Vagina (tissue), 2 donors: ENCODE results near the gene KLLN. TPM values are rescaled to one million over a fixed set of nuclear protein-coding genes. Genes with fewer than 3 reads are reported as not detected.

Experiments
- DNase-seq, 2 donors: peaks; one replicate each; pipeline ENCODE4 v3.0.0-alpha.2; 2017; ENCODE audit errors: extremely low spot score in 2 of 2
- H3K27ac ChIP-seq: fragments of 200-600 bp; sonication (generic); one replicate; pipeline ENCODE4 v1.5.1; 2019
- H3K27me3 ChIP-seq: fragments of 200-600 bp; sonication (generic); one replicate; pipeline ENCODE4 v1.5.1; 2019
- H3K36me3 ChIP-seq, 2 donors: fragments of 200-600 bp; sonication (generic); one replicate each; pipeline ENCODE4 v1.5.1; 2017 to 2019
- H3K4me1 ChIP-seq: fragments of 200-600 bp; sonication (generic); one replicate; pipeline ENCODE4 v1.5.1; 2019
- H3K4me3 ChIP-seq, 2 donors: fragments of 200-600 bp; sonication (generic); 1 replicate in 1 of 2; 2 replicates in 1 of 2; pipeline ENCODE4 v1.5.1; 2016 to 2019
- H3K9me3 ChIP-seq: fragments of 200-600 bp; sonication (generic); one replicate; pipeline ENCODE4 v1.5.1; 2019
- CTCF ChIP-seq, 3 experiments: fragments of 450-650 bp in 2 of 3; fragments of 200-600 bp in 1 of 3; sonication (generic) in 1 of 3; IDR thresholded peaks; one replicate each; pipeline ENCODE4 v1.5.1; 2017 to 2019; ENCODE audit warnings: antibody characterized with exemption in 3 of 3, mild to moderate bottlenecking in 2 of 3, moderate library complexity in 2 of 3
- POLR2A ChIP-seq, 2 donors: fragments of 450-650 bp; IDR thresholded peaks; one replicate each; pipeline ENCODE4 v1.6.1; 2017; ENCODE audit warnings: antibody characterized with exemption in 2 of 2, mild to moderate bottlenecking in 2 of 2, moderate library complexity in 2 of 2
- POLR2AphosphoS5 ChIP-seq, 2 donors: sonication (generic); formaldehyde crosslinking; IDR thresholded peaks; one replicate each; pipeline ENCODE4 v1.9.0; 2017; ENCODE audit warnings: antibody characterized with exemption in 2 of 2, mild to moderate bottlenecking in 2 of 2, low read depth in 1 of 2; ENCODE audit not compliant: insufficient read depth in 1 of 2
- intact Hi-C: fragments of 100-400 bp; cut with DNase I; formaldehyde crosslinking; loops from one replicate; pipeline ENCODE4 v1.15.1; 2023
- total RNA-seq: library from RNA; depleted of rRNA; stranded (reverse); fragments of >200 nt; gene quantifications from one replicate; pipeline ENCODE4 v1.2.3, GENCODE V29; 2016

The KLLN gene
- total RNA-seq, 1 donor from 2014 or later = 0.25 TPM

GRCh38 chr10:87845624-87845998, 17.7 kb downstream of the KLLN start:
- intact Hi-C loops = no loop called here
- Histone ChIP-seq H3K27ac (no peak overlapping the region), H3K36me3 (no peaks in the 10 kb centered on the region)

DNA sequence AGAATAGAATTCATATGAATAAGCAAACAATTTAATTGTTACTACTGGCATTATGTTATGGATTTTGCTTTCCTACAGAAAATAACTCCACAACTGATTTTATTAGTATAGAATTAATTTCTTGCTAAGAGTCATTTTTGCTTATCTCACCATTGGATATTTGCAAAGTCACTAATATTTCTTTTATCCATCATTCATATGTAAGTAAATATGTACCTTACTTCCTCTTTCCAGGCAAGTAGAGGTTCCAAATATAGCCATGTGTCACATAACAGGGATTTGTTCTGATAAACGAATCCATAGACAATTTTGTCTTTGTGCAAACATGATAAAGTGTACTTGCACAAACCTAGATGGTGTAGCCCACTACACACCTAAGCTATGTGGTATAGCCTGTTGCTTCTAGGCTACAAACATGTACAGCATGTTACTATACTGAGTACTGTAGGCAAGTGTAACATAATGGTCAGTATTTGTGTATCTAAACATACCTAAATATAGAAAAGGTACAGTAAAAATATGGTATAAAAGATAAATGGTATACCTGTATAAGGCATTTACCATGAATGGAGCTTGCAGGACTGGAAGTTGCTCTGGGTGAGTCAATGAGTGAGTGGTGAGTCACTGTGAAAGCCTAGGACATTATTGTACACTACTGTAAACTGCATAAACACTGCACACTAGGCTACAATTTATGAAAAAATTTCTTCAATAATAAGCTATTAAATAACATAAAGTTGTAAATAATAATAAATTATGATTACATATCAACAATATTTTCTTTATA, 18.3 kb downstream of the KLLN start:
- no peak overlapping the region for H3K27ac ChIP-seq
- no peaks in the 10 kb centered on the region for H3K27me3 ChIP-seq
- TF ChIP-seq POLR2A (IDR thresholded peaks at IDR 0.05) = no peak
- TF ChIP-seq POLR2AphosphoS5 (IDR thresholded peaks at IDR 0.05; ENCODE audit: insufficient read depth in 1 of 2, low read depth in 1 of 2) = no peak
- no peak for TF ChIP-seq CTCF (IDR thresholded peaks at IDR 0.05)
- no peak for DNase-seq
- H3K4me1 ChIP-seq = no peaks in the 10 kb centered on the region
- intact Hi-C loops = no loop called here
- H3K9me3 ChIP-seq = no peaks in the 10 kb centered on the region
- H3K36me3 ChIP-seq = no peaks in the 10 kb centered on the region
- no peak overlapping the region for H3K4me3 ChIP-seq

More at GRCh38 chr10:87845624-87845998, 17.7 kb downstream of the KLLN start:
- TF ChIP-seq POLR2A (IDR thresholded peaks at IDR 0.05) = no peak
- TF ChIP-seq POLR2AphosphoS5 (IDR thresholded peaks at IDR 0.05; ENCODE audit: insufficient read depth in 1 of 2, low read depth in 1 of 2) = no peak
- no peak for TF ChIP-seq CTCF (IDR thresholded peaks at IDR 0.05)
- H3K4me1 ChIP-seq = no peaks in the 10 kb centered on the region
- no peak for DNase-seq
- H3K9me3 ChIP-seq = no peaks in the 10 kb centered on the region
- H3K4me3 ChIP-seq = no peak overlapping the region
- H3K27me3 ChIP-seq = no peaks in the 10 kb centered on the region

- TF ChIP-seq CTCF (IDR thresholded peaks at IDR 0.05) (no peak), POLR2A (IDR thresholded peaks at IDR 0.05) (no peak), POLR2AphosphoS5 (IDR thresholded peaks at IDR 0.05; ENCODE audit: insufficient read depth in 1 of 2, low read depth in 1 of 2) (no peak)
- Histone ChIP-seq H3K36me3 (no peaks in the 10 kb centered on the region), H3K4me1 (no peaks in the 10 kb centered on the region), H3K9me3 (no peaks in the 10 kb centered on the region), H3K27me3 (no peaks in the 10 kb centered on the region), H3K4me3 (no peak overlapping the region), H3K27ac (no peak overlapping the region)
- intact Hi-C loops = no loop called here
- DNase-seq = no peak
Measured at GRCh38 chr10:87843714-87844113, 19.6 kb downstream of the KLLN start.

DNA sequence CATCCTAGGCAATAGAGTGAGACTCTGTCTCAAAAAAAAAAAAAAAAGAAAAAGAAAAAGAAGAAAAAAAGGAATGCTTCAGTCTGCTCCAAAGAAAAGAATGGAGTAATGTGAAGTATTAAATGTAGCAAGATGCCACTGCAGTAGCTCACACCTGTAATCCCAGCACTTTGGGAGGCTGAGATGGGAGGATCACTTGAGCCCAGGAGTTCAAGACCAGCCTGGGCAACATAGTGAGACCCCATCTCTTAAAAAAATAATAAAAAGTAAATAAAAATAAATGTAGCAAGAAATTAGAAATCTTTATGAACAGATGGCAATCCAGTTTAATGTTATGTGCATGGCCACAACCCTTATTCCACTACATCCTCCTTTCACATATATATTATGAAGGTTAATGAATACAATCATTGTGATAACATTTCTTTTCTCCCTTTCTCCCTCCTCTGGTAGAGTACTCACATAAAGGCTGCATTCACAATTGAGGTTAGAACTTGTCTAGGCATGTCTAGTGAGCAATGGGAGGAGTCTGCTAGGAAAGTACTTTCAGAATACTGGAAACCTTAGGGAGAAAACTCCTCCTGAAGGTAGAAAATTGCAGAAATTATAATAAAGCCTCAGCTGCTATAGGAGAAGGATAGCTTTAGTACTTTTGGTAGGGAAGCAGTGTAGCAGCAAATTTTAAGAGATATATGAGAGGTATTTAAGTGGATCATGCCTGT, 20.4 kb downstream of the KLLN start:
- DNase-seq = no peak
- TF ChIP-seq CTCF (IDR thresholded peaks at IDR 0.05) (no peak), POLR2A (IDR thresholded peaks at IDR 0.05) (no peak), POLR2AphosphoS5 (IDR thresholded peaks at IDR 0.05; ENCODE audit: insufficient read depth in 1 of 2, low read depth in 1 of 2) (no peak)

GRCh38 chr10:87842220-87842641, 21.1 kb downstream of the KLLN start:
- Histone ChIP-seq H3K9me3 (no peaks in the 10 kb centered on the region), H3K36me3 (no peaks in the 10 kb centered on the region), H3K27ac (no peak overlapping the region), H3K4me3 (no peak overlapping the region), H3K27me3 (no peaks in the 10 kb centered on the region), H3K4me1 (no peaks in the 10 kb centered on the region)
- intact Hi-C loops = no loop called here
- no peak for DNase-seq
- TF ChIP-seq POLR2A (IDR thresholded peaks at IDR 0.05) (no peak), POLR2AphosphoS5 (IDR thresholded peaks at IDR 0.05; ENCODE audit: insufficient read depth in 1 of 2, low read depth in 1 of 2) (peak in 1 of 2 donors; percentile 46)

More for the DNA sequence above, 20.4 kb downstream of the KLLN start:
- Histone ChIP-seq H3K4me3 (no peak overlapping the region), H3K4me1 (no peaks in the 10 kb centered on the region), H3K9me3 (no peaks in the 10 kb centered on the region), H3K27me3 (no peaks in the 10 kb centered on the region), H3K27ac (no peak overlapping the region), H3K36me3 (no peaks in the 10 kb centered on the region)
- intact Hi-C loops = no loop called here
